Cerebellar cortex (tissue), 1 donor: Measurements from ENCODE around the gene TCF12.
A peak's percentile ranks its signal among the peaks of the same experiment; 100 is the strongest.

Source experiments
- DNase-seq: peaks from one replicate; pipeline ENCODE4 v3.0.0-alpha.2; 2015; ENCODE audit warnings: low spot score

The TCF12 gene

GRCh38 chr15:57171426-57171825 is 253.0 kb downstream of the TCF12 start:
- DNase-seq: no peak

GRCh38 chr15:57172925-57173324 is 254.5 kb downstream of the TCF12 start:
- DNase-seq: no peak

GRCh38 chr15:57183041-57183440 is 264.6 kb downstream of the TCF12 start:
- no peak for DNase-seq

GRCh38 chr15:57183614-57184344 is 265.3 kb downstream of the TCF12 start:
- DNase-seq: no peak

GRCh38 chr15:57184502-57184901 is 266.1 kb downstream of the TCF12 start:
- no peak for DNase-seq

GRCh38 chr15:57185507-57186074 is 267.1 kb downstream of the TCF12 start:
- DNase-seq: no peak

- no peak for DNase-seq
Observed at GRCh38 chr15:57189466-57189865, 271.0 kb downstream of the TCF12 start.

GRCh38 chr15:57190208-57190607 is 271.8 kb downstream of the TCF12 start:
- DNase-seq: no peak

GRCh38 chr15:57193161-57193560 is 274.7 kb downstream of the TCF12 start:
- DNase-seq: no peak

GRCh38 chr15:57195326-57195725 is 276.9 kb downstream of the TCF12 start:
- no peak for DNase-seq

GRCh38 chr15:57196865-57197264 is 278.4 kb downstream of the TCF12 start:
- DNase-seq: no peak

GRCh38 chr15:57198131-57198530 is 279.7 kb downstream of the TCF12 start:
- no peak for DNase-seq

GRCh38 chr15:57198654-57199291 is 280.3 kb downstream of the TCF12 start:
- DNase-seq: no peak

- no peak for DNase-seq
Observed at GRCh38 chr15:57201578-57201977, 283.1 kb downstream of the TCF12 start.

- no peak for DNase-seq
Observed at GRCh38 chr15:57203906-57204305, 285.5 kb downstream of the TCF12 start.

- no peak for DNase-seq
Observed at GRCh38 chr15:57205027-57205855, 286.8 kb downstream of the TCF12 start.

GRCh38 chr15:57205996-57206395 is 287.6 kb downstream of the TCF12 start:
- no peak for DNase-seq

- DNase-seq: peak; percentile 77
Observed at GRCh38 chr15:57213862-57214261, 295.4 kb downstream of the TCF12 start.

GRCh38 chr15:57215326-57215725 is 296.9 kb downstream of the TCF12 start:
- DNase-seq: no peak

GRCh38 chr15:57215881-57216280 is 297.4 kb downstream of the TCF12 start:
- DNase-seq: no peak

- no peak for DNase-seq
Observed at GRCh38 chr15:57216288-57216687, 297.8 kb downstream of the TCF12 start.

GRCh38 chr15:57217778-57218598 is 299.5 kb downstream of the TCF12 start:
- DNase-seq: no peak
